22Rv1 (cell line): ENCODE measurements around the gene ARIH1.
A peak's percentile ranks its signal among the peaks of the same experiment; 100 is the strongest.

Source experiments
- H3K27ac ChIP-seq: fragments of 450-650 bp; 2 replicates; pipeline ENCODE4 v1.5.1; 2017
- ZFX ChIP-seq: fragments of 450-650 bp; IDR thresholded peaks from 2 replicates; pipeline ENCODE4 v1.6.1; 2017; ENCODE audit warnings: antibody characterized with exemption, borderline replicate concordance
- TF ChIP-seq, protein P1 (sequence below): fragments of 450-650 bp; IDR thresholded peaks from 2 replicates; pipeline ENCODE4 v1.5.1; 2017; ENCODE audit warnings: mild to moderate bottlenecking

ARIH1 gene

DNA sequence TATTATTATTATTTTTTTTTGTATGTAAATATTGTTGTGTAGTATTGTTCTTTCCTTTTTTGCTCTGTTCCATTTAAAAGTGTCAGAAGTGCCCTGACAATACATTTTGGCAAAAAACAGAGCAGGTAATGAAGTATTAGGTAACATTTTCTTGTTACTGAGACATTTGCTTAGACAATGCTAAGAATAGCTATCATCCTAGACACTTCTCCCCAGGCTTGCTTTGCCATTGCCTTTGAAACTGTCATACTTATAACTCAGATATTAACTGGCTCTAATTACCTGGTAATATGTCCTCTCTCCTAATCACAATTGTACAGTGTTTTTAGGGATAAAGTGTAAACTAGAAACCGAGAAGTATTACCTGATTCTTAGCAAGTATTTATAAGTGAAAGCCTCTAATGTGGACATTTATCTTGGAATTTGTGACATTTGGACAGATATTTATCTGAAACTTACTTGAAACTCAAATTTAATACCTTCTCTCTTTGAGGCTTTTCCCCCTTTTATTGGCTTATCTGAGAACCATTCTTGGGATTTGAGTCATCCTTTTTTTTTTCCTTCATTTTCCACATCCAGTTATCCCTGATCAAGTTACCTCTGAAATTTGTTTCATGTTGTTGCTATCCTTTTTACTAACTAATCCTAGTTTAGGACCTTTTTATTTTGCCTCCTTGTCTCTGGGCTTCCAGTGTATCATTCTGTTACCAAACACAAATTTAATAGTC is 13.1 kb downstream of the ARIH1 start:
- H3K27ac ChIP-seq: no peak overlapping the region
- TF ChIP-seq ZFX: no peak
- TF ChIP-seq, protein P1, sequence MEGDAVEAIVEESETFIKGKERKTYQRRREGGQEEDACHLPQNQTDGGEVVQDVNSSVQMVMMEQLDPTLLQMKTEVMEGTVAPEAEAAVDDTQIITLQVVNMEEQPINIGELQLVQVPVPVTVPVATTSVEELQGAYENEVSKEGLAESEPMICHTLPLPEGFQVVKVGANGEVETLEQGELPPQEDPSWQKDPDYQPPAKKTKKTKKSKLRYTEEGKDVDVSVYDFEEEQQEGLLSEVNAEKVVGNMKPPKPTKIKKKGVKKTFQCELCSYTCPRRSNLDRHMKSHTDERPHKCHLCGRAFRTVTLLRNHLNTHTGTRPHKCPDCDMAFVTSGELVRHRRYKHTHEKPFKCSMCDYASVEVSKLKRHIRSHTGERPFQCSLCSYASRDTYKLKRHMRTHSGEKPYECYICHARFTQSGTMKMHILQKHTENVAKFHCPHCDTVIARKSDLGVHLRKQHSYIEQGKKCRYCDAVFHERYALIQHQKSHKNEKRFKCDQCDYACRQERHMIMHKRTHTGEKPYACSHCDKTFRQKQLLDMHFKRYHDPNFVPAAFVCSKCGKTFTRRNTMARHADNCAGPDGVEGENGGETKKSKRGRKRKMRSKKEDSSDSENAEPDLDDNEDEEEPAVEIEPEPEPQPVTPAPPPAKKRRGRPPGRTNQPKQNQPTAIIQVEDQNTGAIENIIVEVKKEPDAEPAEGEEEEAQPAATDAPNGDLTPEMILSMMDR: no peak

- peak overlapping the region; percentile 19; the same call in 1 of the 2 replicates for H3K27ac ChIP-seq
- TF ChIP-seq, protein P1: no peak
- no peak for TF ChIP-seq ZFX
These were observed 14.4 kb downstream of the ARIH1 start for GRCh38 chr15:72488558-72488957.

DNA sequence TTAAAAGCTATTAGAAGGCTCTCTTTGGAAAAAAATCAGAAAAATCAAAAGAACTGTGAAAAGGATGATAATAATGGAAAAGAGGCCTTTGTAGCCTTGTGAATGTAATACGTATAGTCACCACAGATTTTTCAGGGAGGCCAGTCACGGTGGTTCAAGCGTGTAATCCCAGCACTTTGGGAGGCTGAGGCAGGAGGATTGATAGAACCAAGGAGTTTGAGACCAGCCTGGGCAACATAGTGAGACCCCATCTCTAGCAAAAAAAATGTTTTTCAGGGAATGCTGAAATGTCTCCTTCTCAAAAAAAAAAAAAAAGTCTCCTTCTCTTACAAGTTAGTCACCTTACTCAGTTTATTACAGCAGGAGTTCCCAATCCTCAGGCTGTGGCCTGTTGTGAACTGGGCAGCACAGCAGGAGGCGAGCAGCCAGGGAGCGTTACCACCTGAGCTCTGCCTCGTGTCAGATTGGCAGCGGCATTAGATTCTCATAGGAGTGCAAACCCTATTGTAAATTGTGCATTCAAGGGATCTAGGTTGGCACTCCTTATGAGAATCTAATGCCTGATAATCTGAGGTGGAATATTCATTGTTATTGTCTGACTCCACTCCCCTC is 15.9 kb downstream of the ARIH1 start:
- no peak for TF ChIP-seq ZFX
- TF ChIP-seq, protein P1: no peak
- no peak overlapping the region for H3K27ac ChIP-seq

GRCh38 chr15:72491768-72492167 is 17.6 kb downstream of the ARIH1 start:
- H3K27ac ChIP-seq: no peak overlapping the region
- no peak for TF ChIP-seq ZFX
- TF ChIP-seq, protein P1: no peak

- H3K27ac ChIP-seq: no peak overlapping the region
- TF ChIP-seq, protein P1: no peak
- no peak for TF ChIP-seq ZFX
These were observed 18.6 kb downstream of the ARIH1 start for GRCh38 chr15:72492733-72493132.

- no peak for TF ChIP-seq ZFX
- TF ChIP-seq, protein P1: no peak
- no peak overlapping the region for H3K27ac ChIP-seq
These were observed 19.1 kb downstream of the ARIH1 start for GRCh38 chr15:72493220-72493619.

- TF ChIP-seq ZFX: no peak
- TF ChIP-seq, protein P1: no peak
- no peak overlapping the region for H3K27ac ChIP-seq
These were observed 20.9 kb downstream of the ARIH1 start for GRCh38 chr15:72495007-72495406.
